HG03108 (cell line): ENCODE measurements around the gene SRRM2.

Experiments
- ATAC-seq: cut with Tn5 transposase; IDR thresholded peaks from one replicate; pipeline ENCODE4 v1.9.1; 2021; ENCODE audit warnings: moderate library complexity; ENCODE audit not compliant: unreplicated experiment

SRRM2 gene

GRCh38 chr16:2752035-2752849 lies at the start of gene SRRM2:
TSS of gene SRRM2 (plus strand) at chr16:2752638. CDS start at chr16:2756365, 3,727 bp downstream.
- peak; percentile 79 for ATAC-seq

- ATAC-seq = no peak
Measured at GRCh38 chr16:2702871-2703745, 49.3 kb upstream of the SRRM2 start.

GRCh38 chr16:2704166-2704982 lies 48.1 kb upstream of the SRRM2 start:
- no peak for ATAC-seq

GRCh38 chr16:2704983-2705275 lies 47.5 kb upstream of the SRRM2 start:
- no peak for ATAC-seq

GRCh38 chr16:2705351-2705750 lies 47.1 kb upstream of the SRRM2 start:
- ATAC-seq = no peak

- no peak for ATAC-seq
Measured at GRCh38 chr16:2706085-2706484, 46.4 kb upstream of the SRRM2 start.

GRCh38 chr16:2706611-2707311 lies 45.7 kb upstream of the SRRM2 start:
- ATAC-seq = no peak

- ATAC-seq = no peak
Measured at GRCh38 chr16:2707368-2708289, 44.8 kb upstream of the SRRM2 start.

- no peak for ATAC-seq
Measured at GRCh38 chr16:2708290-2708639, 44.2 kb upstream of the SRRM2 start.

- no peak for ATAC-seq
Measured at GRCh38 chr16:2708955-2709587, 43.4 kb upstream of the SRRM2 start.

- ATAC-seq = no peak
Measured at GRCh38 chr16:2709588-2709984, 42.9 kb upstream of the SRRM2 start.

- no peak for ATAC-seq
Measured at GRCh38 chr16:2710021-2710710, 42.3 kb upstream of the SRRM2 start.

GRCh38 chr16:2710711-2711231 lies 41.7 kb upstream of the SRRM2 start:
- no peak for ATAC-seq

- ATAC-seq = no peak
Measured at GRCh38 chr16:2711370-2712062, 40.9 kb upstream of the SRRM2 start.

- ATAC-seq = no peak
Measured at GRCh38 chr16:2712063-2712441, 40.4 kb upstream of the SRRM2 start.

- ATAC-seq = no peak
Measured at GRCh38 chr16:2712546-2712945, 39.9 kb upstream of the SRRM2 start.

GRCh38 chr16:2713523-2713922 lies 38.9 kb upstream of the SRRM2 start:
- ATAC-seq = no peak
